A172 (cell line): ENCODE results near the gene ID3. TPM values are rescaled to one million over a fixed set of nuclear protein-coding genes. Genes with fewer than 3 reads are reported as not detected.
"Not testable (repeated sequence)": the region's sequence is repeated elsewhere in the genome, so short reads cannot be mapped to it uniquely, and the experiment has no call there.

ENCODE experiments used
- DNase-seq: peaks from one replicate; pipeline ENCODE4 v3.0.0-alpha.2; 2015; ENCODE audit warnings: low spot score
- total RNA-seq: library from RNA; depleted of rRNA; stranded (reverse); fragments of >200 nt; shearing (Covaris generic); gene quantifications from 2 replicates; pipeline ENCODE4 v1.2.3, GENCODE V29; 2014

ID3 gene
- total RNA-seq, 1 experiment from 2014 or later = 244 TPM

DNA sequence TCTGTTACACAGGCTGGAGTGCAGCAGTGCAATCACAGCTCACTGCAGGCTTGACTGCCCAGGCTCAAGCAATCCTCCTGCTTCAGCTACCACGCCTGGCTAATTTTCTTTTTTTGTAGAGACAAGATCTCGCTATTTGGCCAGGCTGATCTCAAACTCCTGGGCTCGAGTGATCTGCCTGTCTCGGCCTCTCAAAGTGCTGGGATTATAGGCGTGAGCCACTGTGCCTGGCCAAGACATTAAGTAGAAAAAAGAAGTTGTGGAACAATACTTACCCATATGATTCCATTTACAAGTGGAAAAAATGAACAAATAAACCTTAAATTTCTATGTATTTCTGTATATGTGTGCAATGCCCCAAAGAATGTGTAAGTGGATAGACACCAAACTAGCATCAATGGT, 30.3 kb upstream of the ID3 start:
- DNase-seq = no peak

DNA sequence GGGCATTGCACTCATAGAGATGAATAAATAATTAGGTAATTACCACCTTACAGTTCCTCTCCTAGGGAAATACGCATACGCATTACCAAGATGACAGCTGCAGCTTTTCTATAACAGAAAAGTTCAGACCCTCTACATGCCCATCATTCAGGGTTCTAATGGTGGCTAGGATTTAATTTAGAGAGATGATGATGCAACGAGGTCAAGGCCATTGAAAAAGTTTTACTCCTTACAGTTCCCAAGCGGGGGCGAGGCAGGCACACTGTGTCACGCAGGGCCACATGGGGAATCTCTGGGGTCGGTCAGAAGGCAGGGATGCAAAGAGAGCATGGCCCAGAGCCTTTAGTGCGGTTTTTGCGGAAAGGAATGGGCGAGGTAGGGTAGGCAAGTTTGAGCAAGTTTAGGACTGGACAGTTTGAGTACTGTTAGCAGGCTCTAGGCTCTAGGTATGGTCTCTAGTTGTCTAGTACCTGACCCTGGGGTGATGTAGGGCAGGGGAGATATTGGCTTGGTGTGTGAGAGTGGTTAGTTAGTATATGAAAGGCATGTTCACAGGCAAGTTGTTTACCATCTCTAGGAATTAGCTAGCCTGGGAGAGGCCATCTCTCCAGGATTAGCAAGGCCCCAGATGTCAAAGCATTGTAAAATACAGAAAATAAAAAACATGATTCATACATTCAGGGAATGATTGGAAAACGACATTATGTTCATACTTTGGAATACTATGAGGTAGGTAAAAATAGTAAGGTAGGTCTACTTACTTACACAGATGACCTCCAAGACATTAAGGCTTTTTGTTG, 29.6 kb upstream of the ID3 start:
- DNase-seq = no peak

DNA sequence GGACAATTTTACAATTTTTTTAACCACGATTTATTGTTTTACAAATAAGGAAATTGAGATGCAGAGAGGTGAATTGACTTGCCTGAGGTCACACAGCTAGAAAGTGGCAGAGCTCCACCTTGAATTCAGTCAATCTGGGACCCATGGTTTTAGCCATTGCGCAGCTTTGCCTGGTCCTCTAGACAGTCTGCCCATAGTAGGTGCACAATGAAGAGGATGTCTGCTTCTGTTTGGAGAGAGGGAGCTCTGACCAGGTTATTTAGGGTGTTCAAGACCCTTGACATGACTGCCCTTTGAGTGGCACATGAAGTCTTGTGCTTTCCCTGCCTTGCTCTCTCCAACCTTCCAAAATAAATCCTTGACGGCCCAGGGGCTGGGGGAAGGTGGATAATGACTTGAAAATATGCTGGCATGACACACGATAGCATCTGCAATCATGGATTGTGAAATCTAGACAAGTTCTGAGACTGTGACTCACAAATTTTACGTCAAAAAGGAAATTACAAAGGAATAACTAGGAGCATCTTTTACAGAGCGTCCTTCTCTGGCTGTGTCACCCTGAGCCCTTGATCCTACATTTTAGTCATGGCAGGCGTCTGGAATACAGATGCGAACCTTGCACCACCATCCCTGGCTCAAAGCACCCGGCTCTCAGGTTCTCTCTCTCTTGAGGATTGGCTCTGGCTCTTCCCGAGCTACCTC, 26.2 kb upstream of the ID3 start:
- DNase-seq = peak; percentile 79

DNA sequence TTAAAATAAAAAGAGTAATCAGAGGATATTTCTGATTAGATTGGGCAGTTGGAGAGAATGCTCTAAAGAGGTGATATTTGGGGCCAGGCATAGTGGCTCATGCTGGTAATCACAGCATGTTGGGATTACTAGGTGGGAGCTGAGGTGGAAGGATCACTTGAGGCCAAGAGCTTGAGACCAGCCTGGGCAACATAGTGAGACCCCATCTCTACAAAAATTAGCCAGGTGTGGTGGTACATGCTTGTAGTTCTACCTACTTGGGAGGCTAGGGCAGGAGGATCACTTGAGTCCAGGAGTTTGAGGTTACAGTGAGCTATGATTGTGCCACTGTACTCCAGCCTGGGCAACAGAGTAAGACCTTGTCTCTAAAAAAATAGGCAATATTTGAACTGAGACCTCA, 24.4 kb upstream of the ID3 start:
- DNase-seq = not testable (repeated sequence)

DNA sequence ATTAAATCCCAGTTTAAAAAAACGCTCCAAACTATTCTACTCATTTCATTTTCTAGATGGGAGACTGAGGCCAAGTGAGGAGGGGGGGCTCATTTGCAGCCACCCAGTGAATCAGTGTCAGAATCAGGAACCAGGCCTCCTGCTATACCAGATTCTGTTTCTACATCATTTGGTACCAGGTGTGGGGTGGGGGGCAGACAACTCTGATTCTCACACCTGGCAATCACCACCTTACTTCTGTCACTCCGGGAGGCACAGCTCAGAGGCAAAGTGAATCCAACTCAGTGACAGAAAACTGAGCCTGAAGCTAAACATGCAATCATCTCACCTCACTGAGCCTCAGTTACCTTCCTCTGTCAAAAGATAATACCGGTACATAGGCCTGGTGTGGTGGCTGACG, 23.5 kb upstream of the ID3 start:
- DNase-seq = no peak

DNA sequence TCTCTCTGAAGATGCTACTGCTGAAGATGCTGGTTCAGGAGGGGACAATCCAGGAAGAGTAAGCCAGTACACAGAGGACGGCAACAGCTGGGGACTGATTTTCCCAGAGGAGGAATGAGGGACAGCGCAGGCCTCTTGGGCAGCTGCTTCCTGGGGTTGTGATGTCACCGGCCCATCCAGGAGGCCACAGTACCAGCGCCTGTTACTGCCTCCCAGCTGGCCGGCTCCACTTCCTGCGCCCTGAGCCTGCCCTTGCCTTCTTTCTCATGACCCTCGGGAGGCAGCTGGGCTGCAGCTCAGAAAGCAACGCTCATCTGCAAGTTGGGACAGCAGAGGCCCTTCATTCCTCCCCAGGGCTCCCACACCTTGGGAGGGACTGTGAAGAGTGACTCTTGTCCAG, 21.9 kb upstream of the ID3 start:
- no peak for DNase-seq

DNA sequence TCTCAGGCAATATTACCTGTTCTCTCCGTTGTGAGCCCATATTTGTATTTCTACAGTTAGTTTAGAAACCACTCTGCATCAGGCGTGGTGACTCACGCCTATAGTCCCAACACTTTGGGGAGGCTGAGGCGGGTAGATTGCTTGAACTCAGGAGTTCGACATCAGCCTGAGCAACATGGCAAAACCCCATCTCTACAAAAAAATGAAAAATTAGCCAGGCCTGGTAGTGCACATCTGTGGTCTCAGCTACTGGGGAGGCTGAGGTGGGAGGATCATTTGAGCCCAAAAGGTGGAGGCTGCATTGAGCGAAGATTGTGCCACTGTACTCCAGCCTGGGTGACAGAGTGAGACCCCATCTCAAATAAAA, 19.7 kb upstream of the ID3 start:
- DNase-seq = no peak

DNA sequence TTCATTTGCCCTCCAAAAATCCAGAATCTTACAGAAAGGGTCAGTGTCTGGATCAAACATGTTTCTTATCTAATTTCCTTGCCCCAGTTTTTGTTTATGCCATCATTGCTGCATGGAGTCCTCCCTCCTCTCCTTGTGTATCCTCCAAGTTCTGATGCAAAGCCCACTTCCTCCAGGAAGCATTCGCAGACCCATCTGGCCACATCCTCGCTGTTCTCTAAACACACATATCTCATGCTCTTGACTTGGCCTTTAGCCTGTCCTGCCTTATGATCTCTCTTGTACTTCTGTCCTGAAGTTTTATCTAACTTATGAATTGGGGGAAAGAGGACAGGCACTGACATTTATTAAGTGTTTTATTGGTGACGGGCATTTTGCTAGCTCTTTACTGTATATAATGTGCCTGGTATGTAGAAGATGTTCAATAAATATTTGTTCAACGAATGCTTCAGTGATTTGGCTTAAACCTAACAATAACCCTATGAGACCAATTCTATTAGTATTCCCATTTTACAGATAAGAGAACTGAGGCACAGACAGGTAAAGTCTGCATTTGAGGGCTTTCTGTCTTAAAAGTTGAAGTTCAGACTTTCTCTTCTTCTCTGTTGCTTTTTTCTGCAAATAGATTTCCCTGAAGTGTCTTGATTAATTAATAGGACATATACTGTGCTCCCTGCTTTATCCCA, 19.2 kb upstream of the ID3 start:
- DNase-seq = no peak

DNA sequence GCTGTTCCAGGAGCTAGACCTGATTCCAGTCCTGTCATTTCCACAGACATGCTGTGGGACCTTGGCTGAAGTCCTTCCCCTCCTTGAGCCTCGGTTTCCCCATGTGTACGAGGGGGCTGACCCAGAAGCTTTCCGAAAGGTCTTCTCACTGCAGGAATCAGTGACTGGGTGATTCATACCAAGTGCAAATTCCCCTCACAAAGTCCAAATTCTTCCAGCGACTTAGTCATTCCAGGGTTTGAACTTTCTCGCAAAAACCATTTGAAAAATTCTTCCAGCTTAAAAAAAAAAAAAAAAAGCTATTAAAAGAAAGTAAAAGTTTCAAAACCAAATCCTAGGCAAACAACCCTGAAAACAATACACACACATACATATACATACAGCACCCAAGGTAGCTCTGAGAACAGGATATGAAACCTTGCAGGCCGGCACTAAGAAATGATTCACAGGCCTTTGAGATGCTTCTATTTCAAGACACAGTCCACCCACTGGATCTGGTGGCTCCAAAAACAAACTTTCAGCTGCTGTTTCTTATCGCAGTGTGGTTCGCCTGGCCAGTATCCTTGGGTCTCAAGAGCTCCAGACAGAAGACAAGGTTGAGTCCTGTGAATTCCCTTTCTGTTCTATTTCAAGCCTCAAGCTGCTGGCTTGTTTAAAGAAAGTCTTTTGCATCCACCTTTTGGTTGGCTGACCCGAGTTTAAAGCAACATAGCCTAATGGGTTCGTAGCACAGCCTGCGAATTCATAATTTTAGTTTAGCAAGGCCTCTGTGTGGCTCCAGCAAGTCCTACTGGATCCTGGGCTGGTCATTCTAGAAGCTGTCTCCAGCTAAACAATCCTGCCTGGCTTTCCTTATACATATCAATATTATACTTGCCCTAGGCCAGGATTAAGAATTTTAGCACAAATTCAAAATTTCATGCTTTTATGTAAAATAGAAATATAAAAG, 18.0 kb upstream of the ID3 start:
- DNase-seq = peak; percentile 69

DNA sequence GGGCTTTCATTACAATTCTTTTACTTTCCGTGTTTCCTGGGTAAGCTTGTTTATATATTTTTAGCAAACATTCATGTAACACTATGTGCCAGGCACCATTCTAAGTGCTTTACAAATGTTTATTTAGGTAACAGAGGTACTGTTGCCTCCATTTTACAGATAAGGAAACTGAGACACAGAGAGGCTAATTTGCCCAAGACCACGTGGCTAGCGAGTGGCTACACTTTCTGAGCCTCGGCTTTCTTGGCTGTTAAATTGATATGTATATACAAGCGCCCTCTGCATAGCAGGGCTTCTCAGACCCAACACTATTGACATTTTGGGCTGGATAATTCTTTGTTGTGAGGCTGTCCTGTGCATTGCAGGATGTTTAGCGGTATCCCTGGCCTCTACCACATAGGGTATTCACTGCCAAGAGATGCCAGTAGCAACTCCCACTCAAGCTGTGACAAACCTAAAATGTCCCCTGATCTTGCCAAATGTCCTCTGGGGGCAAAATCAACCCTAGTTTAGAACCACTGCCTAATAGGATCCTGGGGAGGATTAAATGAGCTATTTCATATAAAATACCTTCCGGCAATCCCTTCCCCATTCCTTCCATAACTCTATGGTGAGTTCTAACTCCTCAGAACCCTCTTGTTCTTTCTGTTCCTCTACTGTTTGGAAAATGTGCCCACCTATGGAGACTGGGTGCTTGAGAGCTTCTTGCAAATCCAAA, 17.2 kb upstream of the ID3 start:
- DNase-seq = no peak

DNA sequence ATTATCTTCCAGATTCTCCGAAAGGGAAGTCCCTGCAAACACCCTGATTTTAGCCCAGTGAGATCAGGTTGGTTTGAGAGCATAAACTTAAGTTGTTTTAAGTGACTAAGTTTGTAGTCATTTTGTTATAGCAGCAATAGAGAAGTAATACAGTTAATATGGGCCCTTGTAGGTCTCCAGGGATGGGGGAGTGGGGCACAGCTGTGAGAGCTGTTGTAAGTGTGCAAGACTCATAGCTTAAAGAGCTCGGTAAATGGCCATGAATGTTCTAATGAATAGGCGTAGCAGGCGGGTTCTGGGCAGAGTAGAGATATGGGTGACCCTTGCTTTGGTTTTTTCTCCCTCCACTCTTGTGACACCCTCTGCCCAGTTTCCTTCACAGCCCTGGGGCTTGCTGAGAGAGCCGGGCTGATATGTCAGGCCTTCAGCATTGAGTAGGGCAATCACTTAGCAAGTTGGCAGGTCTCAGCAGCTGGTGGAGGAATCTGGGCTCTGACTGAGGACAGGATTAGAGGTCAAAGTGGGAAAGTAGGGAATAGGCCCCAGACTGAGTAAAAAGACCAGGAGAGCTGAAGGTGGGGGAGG, 16.0 kb upstream of the ID3 start:
- DNase-seq = no peak

DNA sequence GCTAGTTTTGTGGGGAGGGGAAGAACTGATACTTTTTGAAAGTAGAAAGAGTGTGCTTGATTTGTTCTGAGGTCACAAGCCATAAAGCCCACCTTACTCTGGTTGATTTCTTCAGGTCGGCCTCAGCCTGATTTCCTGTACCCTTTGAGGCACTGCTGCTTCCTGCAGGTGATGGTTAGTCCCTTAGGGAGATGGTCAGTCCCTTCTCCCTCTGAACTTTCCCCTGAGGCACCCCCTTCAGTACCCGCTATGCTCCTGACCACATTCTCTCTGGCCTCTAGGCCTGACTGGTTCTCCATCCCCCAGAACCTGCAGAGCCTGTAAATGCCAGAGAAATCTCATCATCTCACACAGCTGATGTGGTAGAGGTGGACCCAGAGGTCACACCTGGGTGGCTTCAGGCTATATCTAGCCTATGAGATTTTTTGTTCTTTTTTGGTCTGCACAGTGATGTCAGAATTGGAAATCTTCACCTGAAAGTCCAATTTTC, 15.0 kb upstream of the ID3 start:
- DNase-seq = no peak

DNA sequence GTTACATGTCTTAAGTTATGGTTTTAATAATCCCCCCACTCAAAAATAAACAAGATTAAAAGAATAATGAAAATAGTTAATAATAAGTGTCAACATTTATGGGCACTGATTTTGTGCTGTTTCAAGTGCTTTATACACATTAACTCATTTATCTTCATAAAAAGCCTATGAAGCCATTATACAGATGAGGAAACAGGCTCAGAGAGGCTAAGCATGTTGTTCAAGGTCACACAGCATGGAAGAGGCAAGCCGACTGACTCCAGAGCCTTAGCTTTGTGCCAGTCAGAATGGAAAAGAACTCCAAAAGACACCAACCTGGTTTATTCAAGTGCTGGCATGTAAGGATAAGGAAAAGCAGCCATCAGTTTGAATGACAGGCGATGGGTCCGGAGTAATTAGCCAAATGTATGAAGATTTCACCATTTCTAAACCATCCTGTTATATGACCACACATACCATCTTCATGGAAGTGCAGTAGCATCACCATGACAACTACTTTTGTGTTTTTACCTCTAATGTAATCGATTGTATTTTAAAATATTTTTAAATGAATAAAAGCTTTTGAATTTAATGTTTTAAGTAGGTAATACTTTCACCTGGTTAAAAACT, 14.4 kb upstream of the ID3 start:
- DNase-seq = no peak

DNA sequence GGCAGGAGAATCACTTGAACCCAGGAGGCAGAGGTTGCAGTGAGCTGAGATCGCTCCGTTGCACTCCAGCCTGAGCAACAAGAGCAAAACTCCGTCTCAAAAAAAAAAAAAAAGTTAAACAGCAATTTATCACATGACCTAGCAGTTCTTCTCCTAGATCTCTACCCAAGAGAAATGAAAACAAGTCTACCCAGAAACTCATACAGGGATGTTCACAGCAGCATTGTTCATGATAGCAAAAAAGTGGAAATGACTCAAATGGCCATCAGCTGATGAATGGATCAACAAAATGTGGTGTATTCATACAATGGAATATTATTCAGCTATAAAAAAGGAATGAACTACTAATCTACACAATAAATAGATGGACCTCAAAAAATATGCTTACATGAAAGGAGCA, 12.2 kb upstream of the ID3 start:
- DNase-seq = no peak

DNA sequence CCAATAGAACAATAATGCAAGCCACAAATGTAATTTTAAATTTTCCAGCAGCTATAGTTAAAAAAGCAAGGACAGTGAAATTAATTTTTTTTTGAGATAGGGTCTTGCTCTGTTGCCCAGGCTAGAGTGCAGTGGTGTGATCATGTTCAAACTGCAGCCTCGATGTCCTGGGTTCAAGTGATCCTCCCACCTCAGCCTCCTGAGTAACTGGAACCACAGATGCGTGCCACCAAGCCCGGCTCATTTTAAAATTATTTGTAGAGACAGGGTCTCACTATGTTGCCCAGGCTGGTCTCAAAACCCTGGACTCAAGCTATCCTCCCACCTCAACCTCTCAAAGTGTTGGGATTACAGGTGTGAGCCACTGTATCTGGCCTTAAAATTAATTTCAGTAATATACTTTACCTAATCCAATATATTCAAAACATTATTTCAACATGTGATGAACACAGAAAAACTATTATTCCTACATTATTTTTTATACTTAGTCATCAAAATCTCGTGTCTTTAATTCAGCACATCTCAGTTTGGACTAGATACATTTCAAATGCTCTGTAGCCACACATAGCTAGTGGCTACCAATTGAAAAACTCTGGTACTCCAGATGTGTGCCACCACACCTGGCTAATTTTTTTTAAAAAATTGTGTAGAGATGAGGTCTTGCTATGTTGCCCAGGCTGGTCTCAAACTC, 10.8 kb upstream of the ID3 start:
- no peak for DNase-seq

DNA sequence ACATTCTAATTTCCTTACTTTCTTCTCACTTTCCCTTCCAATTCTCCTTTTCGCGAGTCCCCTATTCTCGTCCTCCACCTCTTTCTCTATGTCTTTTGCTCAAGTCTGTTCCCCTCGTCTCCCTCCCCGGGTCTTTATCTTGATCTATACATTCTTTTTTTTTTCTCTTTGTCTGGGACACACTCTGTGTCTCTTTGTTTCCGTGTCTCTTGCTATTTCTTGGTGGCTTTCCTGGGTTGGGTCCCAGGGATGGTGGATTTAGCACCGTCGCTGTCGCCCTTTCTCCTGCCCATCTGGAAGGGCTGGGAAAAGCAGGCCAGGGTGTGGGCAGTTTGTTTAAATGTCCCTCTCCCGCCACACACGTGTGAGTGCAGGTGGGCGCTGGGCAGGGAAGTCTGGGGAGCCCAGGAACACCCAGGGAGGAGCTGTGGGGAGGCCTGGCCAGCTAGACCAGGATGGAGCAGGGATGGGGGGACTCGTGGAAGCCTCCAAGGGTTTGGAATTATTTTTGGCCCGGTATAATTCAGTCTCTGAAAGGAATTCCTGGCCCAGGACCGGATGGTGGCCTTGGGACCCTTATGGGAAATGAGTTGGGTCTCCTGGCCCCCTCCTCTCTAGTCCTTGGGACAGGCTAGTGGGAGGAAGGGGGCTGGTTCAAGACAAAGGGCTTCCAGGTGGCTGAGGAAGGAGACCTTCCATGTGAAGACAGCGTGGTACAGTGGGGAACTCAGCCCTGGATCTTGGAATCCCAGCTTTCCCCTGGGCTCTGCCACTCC, 9.5 kb upstream of the ID3 start:
- no peak for DNase-seq

DNA sequence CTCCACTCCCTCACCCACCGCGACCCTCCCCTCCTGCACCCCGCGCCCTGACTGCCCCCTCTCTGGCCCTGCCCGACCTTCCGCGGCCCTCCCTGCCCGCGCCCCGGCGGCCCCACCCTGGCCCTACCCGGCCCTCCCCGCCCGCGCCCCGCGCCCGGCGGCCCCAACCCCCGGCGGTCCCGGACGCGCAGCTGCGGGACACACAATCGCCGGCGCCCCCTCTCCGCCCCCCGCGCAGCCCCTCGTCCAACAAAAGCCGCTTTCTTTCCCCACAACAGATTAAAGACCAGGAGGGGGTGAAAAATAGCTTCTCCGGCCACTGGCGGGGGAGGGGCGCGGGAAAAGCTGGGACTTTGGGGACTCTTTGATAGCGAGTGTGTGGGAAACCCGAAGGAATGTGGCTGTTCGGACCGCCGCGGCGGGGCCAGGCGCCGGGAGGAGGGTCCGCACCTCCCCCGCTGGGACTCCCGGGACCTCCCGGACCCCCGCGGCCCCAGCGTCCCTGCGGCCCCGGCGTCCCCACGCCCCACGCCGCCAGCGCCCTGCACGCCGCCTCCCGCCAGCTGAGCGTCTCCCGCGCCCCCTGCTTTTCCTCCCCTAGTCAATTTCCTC, 8.8 kb upstream of the ID3 start:
- no peak for DNase-seq

DNA sequence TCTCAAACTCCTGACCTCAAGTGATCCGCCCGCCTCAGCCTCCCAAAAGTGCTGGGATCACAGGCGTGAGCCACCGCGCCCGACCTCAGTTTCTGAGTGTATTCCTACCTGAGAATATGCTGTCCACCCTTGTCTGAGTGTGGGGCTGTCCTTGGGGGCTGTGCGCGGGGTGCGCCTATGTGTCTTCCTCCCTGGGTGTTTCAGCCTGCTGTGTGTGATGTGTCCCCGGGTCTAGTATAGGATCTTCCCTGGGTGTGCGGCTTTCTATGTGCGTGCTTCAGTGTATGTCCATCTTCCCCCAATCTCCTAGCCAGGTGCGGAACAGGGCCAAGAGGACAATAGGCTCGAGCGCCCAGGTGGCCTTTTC, 8.3 kb upstream of the ID3 start:
- DNase-seq = no peak
